Activated CD4-positive, alpha-beta T cell treated with anti-CD3 and anti-CD28 coated beads, Interleukin-2, amount 50 U/mL, for 16 hours (primary cell): ENCODE measurements around the gene PRKCA.

Experiments used
- DNase-seq: peaks from one replicate; pipeline ENCODE4 v3.0.0-alpha.2; 2020

Gene PRKCA

GRCh38 chr17:66420961-66421371 lies 118.6 kb downstream of the PRKCA start:
- DNase-seq: peak; percentile 42

DNA sequence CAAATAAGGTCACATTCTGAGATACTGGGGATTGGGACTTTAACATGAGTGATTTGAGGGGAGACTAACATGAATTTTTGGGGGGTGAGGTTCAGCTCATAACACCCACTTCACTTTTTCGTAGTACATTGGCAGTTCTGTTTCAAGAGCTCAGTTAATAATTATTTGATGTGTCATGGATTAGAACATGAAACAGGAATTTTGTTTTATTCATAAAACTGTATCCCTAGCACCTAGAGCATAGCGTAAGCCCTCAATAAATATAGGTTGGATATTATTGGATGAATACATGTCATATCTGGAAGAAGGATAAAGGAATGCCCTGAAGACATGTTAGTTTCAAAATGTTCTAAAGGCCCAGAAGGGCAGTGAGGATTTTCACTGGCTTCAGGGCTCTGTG lies 119.8 kb downstream of the PRKCA start:
- DNase-seq: no peak

DNA sequence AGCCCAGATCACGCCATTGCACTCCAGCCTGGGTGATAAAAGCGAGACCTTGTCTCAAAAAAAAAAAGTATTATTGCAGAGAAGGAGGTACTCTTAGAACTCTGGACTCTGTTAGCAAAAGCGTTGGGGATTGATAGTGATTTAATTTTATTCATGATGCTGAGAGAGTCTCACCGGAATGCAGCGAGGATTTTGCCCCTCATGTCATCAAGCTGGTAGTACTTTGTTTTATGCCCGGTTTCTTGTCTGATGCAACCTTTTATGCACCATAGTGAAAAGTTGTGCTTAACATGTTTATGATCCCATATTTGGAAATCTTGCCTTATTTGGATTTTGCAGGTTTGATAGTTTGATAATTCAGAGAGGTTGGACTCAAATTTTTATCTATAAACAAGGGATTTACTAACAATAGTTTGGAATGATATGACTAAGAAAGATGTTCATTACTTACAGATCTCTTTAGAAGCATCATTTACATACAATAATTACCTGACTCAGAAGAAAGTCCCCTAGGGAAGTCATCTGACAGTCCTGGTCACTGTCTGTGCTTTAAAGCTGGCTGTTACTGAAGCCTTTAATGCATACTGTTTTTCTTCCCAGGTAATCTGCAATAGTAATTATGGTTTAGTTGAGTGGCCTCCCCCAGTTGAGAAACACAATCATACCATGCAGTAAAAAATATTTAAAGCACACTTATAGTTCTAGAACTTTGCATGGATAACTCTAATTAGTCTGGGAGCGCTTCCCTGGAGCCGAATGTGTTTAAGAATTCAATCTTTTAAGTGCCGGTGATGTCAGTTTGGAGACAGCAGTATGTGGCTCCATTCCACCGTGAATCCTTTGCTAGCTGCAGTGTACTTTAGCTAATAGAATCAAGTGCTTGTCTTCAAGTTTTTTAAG lies 120.9 kb downstream of the PRKCA start:
- DNase-seq: no peak

- DNase-seq: no peak
Observed at GRCh38 chr17:66425756-66426396, 123.5 kb downstream of the PRKCA start.

GRCh38 chr17:66426397-66427033 lies 124.1 kb downstream of the PRKCA start:
- DNase-seq: peak; percentile 79

DNA sequence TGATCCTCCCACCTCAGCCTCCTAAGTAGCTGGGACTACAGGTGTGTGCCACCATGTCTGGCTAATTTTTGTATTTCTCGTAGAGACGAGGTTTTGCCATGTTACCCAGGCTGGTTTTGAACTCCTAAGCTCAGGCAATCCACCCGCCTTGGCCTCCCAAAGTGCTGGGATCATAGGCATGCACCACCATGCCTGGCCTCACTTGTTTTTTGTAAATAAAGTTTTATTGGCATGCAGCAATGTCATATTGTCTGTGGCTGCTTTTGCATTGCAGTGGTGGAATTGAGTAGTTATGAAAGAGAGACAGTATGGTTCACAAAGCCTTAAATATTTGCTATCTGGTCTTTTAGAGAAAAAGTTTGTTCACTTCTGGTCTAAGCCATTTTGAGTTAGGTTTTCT lies 124.7 kb downstream of the PRKCA start:
- no peak for DNase-seq

- DNase-seq: no peak
Observed at GRCh38 chr17:66429680-66430079, 127.3 kb downstream of the PRKCA start.

DNA sequence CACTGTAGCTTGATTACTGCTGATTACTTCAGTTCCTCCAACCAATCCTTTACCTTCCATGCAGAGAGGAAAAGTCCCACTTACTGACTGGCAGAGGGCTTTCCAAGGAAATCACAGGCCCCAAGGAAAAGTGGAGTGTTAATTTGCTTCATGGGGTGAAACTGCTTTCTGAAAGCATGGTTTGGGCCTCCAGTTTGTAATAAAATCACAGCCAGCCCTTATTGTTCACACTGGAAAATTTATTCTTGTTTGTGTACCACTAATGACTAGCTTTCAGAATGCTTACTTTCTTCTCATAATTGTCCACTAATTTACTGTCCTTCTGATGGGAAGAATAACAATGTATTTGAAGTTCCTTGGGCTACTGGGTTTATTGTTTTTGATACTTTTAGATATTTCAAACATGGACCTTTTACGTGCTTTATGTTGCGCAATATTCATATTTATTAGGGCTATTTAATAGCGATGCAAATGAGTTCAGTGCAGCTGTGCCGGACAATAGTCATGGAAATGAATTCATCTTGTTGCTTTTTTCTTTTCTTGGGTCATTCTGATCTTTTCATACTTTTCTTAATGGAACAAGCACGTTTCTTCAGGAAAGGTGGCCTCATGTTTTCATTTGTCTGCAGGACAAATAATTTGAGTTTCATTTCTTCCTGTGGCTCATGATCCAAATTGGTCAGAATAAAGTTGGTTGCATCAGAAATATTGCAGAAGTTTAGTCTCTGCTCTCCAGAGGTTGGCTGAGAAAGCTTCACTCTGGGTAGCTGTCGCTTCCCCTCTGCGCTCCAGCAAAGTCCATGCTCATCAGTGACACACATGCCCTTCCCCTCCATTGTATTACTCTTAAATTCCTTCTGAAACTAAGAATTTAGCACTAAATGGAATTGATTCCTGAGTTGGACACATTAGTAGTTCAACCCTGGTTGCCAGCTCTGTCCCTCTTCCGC lies 128.7 kb downstream of the PRKCA start:
- DNase-seq: no peak

DNA sequence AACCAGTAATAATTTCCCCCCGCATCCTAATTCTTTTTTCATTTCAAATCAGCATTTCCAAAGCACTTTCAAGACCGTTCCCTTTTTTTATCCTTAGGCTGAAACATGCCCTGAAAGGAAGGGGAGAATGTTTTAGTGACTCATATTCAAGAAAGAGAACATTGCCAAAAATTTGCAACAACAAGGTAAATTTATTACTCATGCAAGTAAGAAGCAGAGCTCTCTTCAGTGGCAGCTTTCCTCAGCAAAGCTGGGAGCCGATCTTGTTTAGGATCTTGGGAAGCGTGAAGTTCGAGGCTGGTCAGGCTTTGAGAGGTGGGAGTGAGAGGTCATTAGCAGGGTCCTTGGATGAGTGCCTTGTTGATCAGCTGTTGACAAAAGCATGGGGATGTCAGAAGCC lies 129.5 kb downstream of the PRKCA start:
- DNase-seq: no peak

DNA sequence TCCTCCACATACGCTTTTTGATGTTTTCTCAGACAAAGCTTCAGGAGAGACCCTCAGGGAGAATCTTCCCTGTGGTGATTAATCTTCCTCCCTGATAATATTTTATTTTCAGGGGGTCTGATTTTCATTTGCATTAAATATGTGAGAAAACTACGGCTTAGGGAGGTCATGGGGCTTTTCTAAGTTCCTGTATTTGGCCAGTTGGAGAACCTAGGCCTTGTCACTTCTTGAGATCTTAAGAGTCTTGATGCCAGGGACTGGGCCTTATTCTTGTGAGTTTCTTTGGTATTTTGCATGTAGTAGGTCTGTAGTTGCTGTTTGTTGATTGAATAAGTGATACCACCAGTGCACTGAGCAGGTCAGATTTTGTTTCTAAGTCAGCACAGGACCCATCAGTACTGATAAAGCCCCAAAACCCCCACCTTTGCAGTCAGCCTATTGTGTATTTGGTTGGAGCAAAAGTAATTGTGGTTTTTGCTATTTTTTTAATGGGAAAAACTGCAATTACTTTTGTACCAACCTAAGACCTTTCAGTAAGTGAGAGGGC lies 130.1 kb downstream of the PRKCA start:
- DNase-seq: no peak

DNA sequence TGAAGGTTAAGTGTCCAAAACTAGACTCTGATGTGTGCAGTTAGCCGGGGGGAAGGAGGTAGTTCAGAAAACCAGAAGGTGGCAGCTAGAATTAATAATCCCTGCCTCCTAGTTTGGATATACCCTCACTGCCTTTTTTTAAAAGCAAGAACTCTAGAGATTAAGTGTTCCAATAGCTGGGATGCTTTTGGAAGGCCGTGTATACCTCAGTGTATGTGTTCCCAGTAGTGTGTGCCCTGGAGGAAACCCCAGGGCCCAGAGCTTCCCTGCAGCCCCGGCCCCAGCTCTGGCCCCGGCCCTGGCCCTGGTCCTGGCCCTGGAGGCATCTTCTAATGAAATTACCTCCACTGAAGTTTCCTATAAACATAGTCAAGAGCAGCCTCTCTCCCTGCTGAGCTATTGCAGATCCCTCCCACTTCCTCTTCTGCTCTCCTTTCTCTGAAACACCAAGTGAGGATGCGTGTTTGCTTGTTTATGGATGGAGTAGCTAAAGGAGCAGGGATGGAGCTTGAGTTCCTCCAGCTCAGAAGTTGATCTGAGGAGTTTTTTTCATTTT lies 130.7 kb downstream of the PRKCA start:
- no peak for DNase-seq

DNA sequence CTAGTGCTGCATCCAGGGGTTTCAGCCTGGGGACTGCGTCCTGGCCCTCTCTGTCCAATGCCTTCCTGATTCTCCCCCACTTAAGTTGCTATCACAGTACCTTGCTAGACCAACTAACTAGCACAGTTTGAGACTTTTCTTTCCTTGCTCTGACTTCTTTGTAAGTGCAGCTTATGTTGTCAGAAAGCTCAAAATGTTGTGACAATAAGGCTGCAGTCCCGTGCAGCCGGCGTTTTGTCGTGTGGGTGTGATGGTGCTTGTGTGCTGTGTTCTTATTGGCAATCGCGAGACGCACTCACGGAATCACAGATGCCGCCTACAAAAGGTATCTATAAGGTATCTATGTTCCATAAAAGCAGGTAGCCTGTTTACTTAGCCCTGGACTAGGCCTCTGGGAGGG lies 132.8 kb downstream of the PRKCA start:
- no peak for DNase-seq

DNA sequence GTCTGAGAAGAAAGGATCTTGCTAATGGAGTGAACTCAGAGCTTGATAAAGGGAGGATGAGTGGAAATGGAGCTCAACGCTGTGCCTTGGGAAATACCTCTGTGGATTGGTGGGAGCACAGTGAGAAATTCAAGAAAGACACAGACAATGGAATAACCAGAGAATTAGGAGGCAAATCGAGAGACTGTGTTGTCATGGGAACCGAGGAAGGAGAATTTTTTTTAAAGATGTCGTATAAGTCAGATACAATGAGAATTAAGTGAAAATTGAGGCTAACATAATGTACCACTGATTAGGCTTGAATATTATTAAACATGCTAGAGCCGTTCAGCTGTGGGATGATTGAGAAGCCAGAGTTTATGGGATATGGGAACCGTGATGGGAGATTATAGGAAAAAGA lies 134.2 kb downstream of the PRKCA start:
- no peak for DNase-seq

GRCh38 chr17:66437476-66438026 lies 135.1 kb downstream of the PRKCA start:
- DNase-seq: no peak

- no peak for DNase-seq
Observed at GRCh38 chr17:66438101-66438500, 135.7 kb downstream of the PRKCA start.

DNA sequence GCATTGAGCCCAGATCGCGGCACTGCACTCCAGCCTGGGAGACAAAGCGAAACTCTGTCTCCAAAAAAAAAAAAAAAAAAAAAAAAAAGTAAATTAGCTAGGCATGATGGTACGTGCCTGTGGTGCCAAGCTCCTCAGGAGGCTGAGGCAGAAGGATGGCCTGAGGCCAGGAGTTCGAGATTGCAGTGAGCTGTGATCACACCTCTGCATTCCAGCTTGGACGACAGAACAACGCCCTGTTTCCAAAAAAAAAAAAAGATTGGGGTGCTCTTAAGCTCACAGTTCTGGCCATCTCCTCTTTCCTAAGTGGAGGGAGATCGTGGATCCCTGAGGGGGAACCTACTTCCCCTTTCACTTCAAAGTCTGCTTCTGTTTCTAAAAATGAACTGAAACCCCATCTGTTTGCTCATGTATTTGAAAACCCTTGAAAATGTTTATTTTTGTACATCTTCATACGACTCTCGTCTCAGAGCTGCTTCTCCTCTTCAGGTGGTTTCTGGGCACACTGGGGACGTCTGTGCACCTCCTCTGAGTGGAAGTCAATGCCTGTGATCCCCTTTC lies 138.8 kb downstream of the PRKCA start:
- no peak for DNase-seq

- no peak for DNase-seq
Observed at GRCh38 chr17:66443166-66443565, 140.8 kb downstream of the PRKCA start.

DNA sequence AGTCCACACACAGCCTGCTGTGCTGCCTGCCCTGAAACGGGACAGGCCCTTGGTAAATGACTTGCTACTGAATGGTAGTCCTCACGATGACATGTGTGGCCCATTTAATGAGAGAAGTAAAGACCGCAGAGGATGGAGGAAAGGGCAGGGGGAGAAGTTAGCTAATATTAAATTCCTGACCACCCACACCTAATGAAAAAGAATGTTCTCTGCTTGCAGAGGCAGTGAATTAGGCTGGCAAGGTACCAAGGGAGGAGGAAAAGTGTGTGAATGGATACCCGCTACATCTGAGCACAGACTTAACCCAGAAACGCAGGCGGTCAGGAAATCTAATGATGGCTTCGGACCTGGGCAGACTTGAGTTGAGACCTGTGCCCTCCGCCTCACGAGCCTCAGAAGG lies 141.2 kb downstream of the PRKCA start:
- no peak for DNase-seq

DNA sequence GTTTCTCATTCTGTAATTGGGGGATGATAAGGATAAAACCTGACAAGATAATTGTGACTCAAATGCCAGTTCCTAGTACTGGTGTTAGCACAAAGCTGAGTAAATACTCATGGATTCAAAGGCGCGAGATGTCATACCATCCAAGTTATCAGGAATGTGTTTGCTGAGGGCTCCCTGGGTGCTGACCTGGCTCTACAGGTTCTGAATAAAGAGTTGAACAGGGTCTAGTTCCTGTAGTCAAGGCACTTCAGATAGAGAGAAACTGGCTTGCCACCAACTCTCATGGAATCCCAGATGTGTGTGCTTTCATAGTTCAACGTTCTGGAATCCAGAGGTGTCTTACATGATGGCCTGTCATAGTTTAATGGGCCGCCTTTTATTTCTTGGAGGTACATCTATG lies 141.6 kb downstream of the PRKCA start:
- no peak for DNase-seq

DNA sequence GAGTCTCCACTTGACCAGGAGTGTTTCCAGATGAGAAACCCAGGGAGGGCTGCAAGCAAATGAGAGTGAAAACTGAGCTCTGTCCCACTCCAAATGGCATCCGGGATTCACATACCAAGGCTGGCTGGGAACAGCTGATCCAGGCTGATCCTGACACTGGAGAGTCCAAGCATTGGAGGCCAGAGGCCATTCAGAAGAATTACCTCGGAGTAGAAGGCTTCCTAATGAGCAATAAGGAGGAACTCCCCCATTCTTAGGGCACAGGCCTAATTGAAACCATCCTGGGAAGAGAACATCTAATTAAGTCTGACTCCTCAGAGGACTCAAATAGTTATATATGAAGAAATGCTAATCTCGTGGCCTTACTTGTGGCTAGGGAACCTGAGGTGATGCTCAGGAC lies 142.8 kb downstream of the PRKCA start:
- no peak for DNase-seq

DNA sequence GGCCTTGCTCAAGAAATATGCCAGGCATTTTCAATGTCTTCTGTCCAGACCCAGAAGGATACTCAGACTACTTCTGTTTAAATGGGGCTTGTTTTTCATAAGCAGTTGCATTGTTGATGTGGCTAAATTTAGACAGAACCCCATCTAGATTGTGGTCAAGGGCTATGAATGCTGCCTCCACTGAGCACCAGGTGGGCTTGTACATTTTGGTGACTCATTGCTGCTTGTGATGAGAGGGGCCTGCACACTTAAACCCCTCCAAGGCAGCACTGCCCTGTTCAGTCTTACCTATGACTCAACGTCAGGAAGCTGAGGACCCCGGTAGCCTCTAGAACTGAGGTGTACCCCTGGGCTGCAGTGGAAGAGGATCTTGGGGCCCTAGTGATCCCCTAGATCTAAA lies 144.0 kb downstream of the PRKCA start:
- DNase-seq: no peak

DNA sequence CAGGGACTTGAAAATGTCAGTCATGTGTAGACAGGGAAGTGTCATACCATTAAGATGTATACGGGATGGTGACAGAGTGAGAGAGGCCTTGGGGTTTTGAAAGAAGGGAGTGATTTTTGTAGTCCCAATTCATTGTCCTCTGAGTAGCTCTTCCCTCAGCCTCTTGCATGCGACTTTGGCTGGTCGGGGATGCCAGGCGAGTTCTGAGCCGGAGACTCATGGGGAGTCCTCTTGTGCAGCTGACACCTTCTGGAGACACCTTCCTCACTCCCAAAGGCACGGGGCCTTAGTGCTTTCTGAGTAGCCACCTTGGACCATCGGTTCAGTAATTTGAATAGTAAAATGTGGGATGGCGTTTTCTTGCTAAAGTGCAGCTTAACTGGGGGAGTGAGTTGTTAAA lies 144.7 kb downstream of the PRKCA start:
- no peak for DNase-seq
